HEK293T (cell line): ENCODE measurements around the gene PRRC1.

ENCODE experiments used
- ARNT ChIP-seq: fragments of 450-650 bp; IDR thresholded peaks from 2 replicates; pipeline ENCODE4 v1.6.1; 2017; ENCODE audit warnings: mild to moderate bottlenecking
- BHLHE40 ChIP-seq: fragments of 450-650 bp; IDR thresholded peaks from 2 replicates; pipeline ENCODE4 v1.6.1; 2016; ENCODE audit warnings: mild to moderate bottlenecking, moderate library complexity, borderline replicate concordance
- SP1 ChIP-seq: fragments of 450-650 bp; IDR thresholded peaks from 2 replicates; pipeline ENCODE4 v1.6.1; 2017
- SUZ12 ChIP-seq: fragments of 450-650 bp; IDR thresholded peaks from 2 replicates; pipeline ENCODE4 v1.6.1; 2016; ENCODE audit warnings: mild to moderate bottlenecking
- ZNF384 ChIP-seq: fragments of 450-650 bp; IDR thresholded peaks from 2 replicates; pipeline ENCODE4 v1.6.1; 2016

GRCh38 chr5:127563136-127563535 lies 45.7 kb downstream of the PRRC1 start:
- TF ChIP-seq BHLHE40 (no peak), ARNT (no peak), SP1 (no peak), ZNF384 (no peak), SUZ12 (no peak)
